DND-41 (cell line): ENCODE data around the gene KLHDC8B.

Experiments used
- ATAC-seq: fragments of 200-7000 bp; cut with Tn5 transposase; 3 replicates; pipeline ENCODE4 v1.9.1; 2021; ENCODE audit warnings: low read depth; ENCODE audit not compliant: insufficient read depth
- DNase-seq: peaks from one replicate; pipeline ENCODE4 v3.0.0-alpha.2; 2020
- H2AFZ ChIP-seq: 2 replicates; pipeline ENCODE4 v1.6.0; 2012; ENCODE audit warnings: low read depth, low read length
- H3K27ac ChIP-seq: 2 replicates; pipeline ENCODE4 v1.5.1; 2012; ENCODE audit warnings: low read length, inconsistent platforms
- H3K27me3 ChIP-seq: fragments of 200-600 bp; sonication (generic); 2 replicates; pipeline ENCODE4 v1.6.0; 2012; ENCODE audit warnings: low read length, mild to moderate bottlenecking, inconsistent platforms; ENCODE audit not compliant: insufficient read depth, poor library complexity
- H3K36me3 ChIP-seq: 2 replicates; pipeline ENCODE4 v1.5.1; 2012; ENCODE audit warnings: low read length, inconsistent platforms; ENCODE audit not compliant: insufficient read depth
- H3K4me1 ChIP-seq: 2 replicates; pipeline ENCODE4 v1.5.1; 2012; ENCODE audit warnings: mild to moderate bottlenecking, low read length; ENCODE audit not compliant: insufficient read depth
- H3K4me2 ChIP-seq: 2 replicates; pipeline ENCODE4 v1.6.0; 2012; ENCODE audit warnings: mild to moderate bottlenecking, moderate library complexity, low read length, inconsistent platforms; ENCODE audit not compliant: insufficient read depth
- H3K4me3 ChIP-seq, 2 experiments: fragments of 200-600 bp in 1 of 2; shearing (Covaris generic) in 1 of 2; 2 replicates each; pipeline ENCODE4 v1.5.1; 2012 to 2016; ENCODE audit warnings: inconsistent platforms in 2 of 2, low read length in 2 of 2, mild to moderate bottlenecking in 2 of 2, low read depth in 1 of 2, moderate library complexity in 1 of 2
- H3K79me2 ChIP-seq: 2 replicates; pipeline ENCODE4 v1.6.0; 2012; ENCODE audit warnings: low read length, inconsistent platforms; ENCODE audit not compliant: insufficient read depth
- H3K9ac ChIP-seq: 2 replicates; pipeline ENCODE4 v1.6.0; 2012; ENCODE audit warnings: low read depth, mild to moderate bottlenecking, inconsistent platforms, low read length, moderate library complexity
- H3K9me3 ChIP-seq: 2 replicates; pipeline ENCODE4 v1.5.1; 2012; ENCODE audit warnings: low read length, moderate library complexity, mild to moderate bottlenecking, inconsistent platforms; ENCODE audit not compliant: insufficient read depth, severe bottlenecking
- H4K20me1 ChIP-seq: 2 replicates; pipeline ENCODE4 v1.6.0; 2012; ENCODE audit warnings: low read length; ENCODE audit not compliant: insufficient read depth
- CTCF ChIP-seq: IDR thresholded peaks from 2 replicates; pipeline ENCODE4 v1.5.1; 2012; ENCODE audit warnings: borderline replicate concordance, low read length, moderate library complexity, mild to moderate bottlenecking; ENCODE audit not compliant: poor library complexity, severe bottlenecking; ENCODE audit errors: extremely low read depth
- EZH2 ChIP-seq: IDR thresholded peaks from 3 replicates; pipeline ENCODE4 v1.6.1; 2012; ENCODE audit warnings: borderline replicate concordance, low read depth, mild to moderate bottlenecking, moderate library complexity, low read length, inconsistent platforms; ENCODE audit not compliant: severe bottlenecking

KLHDC8B gene

GRCh38 chr3:49132437-49133225 is 38.8 kb upstream of the KLHDC8B start, which contains the start of gene LAMB2:
TSS of gene LAMB2 (minus strand) at chr3:49133050. CDS start at chr3:49132867, 183 bp downstream.
- Histone ChIP-seq H3K9ac (no peak within 1 kb of the TSS), H3K9me3 (no peaks in the 10 kb centered on the region), H3K4me2 (no peak within 1 kb of the TSS), H3K79me2 (no peaks in the 10 kb centered on the region), H2AFZ (no peak within 1 kb of the TSS), H3K36me3 (no peaks in the 10 kb centered on the region), H4K20me1 (no peaks in the 10 kb centered on the region), H3K4me3 (no peak within 1 kb of the TSS), H3K4me1 (no peaks in the 10 kb centered on the region), H3K27ac (no peak within 1 kb of the TSS), H3K27me3 (no peaks in the 10 kb centered on the region)
- TF ChIP-seq CTCF (no peak), EZH2 (no peak)
- DNase-seq (no peak), ATAC-seq (no peak)

GRCh38 chr3:49133226-49133951 is 38.0 kb upstream of the KLHDC8B start:
- H4K20me1 ChIP-seq, result no peaks in the 10 kb centered on the region
- H3K79me2 ChIP-seq, result no peaks in the 10 kb centered on the region
- no peaks in the 10 kb centered on the region for H3K4me1 ChIP-seq
- no peak for DNase-seq
- H3K9me3 ChIP-seq, result no peaks in the 10 kb centered on the region
- no peak overlapping the region for H2AFZ ChIP-seq
- TF ChIP-seq EZH2, result no peak
- H3K27ac ChIP-seq, result no peak overlapping the region
- no peaks in the 10 kb centered on the region for H3K36me3 ChIP-seq
- no peak overlapping the region for H3K4me3 ChIP-seq
- no peak overlapping the region for H3K9ac ChIP-seq
- no peak for ATAC-seq
- H3K4me2 ChIP-seq, result no peak overlapping the region
- H3K27me3 ChIP-seq, result no peaks in the 10 kb centered on the region

GRCh38 chr3:49134471-49135265 is 36.7 kb upstream of the KLHDC8B start:
- Histone ChIP-seq H2AFZ (no peak overlapping the region), H3K27ac (no peak overlapping the region), H4K20me1 (no peaks in the 10 kb centered on the region), H3K9me3 (no peaks in the 10 kb centered on the region), H3K27me3 (no peaks in the 10 kb centered on the region), H3K4me2 (no peak overlapping the region), H3K4me3 (no peak overlapping the region), H3K36me3 (no peaks in the 10 kb centered on the region), H3K9ac (no peak overlapping the region), H3K79me2 (no peaks in the 10 kb centered on the region), H3K4me1 (no peaks in the 10 kb centered on the region)
- no peak for ATAC-seq
- TF ChIP-seq EZH2 (no peak), CTCF (no peak)
- DNase-seq, result no peak
